ENCODE measurements around the gene MPP1.

MPP1 gene

DNA sequence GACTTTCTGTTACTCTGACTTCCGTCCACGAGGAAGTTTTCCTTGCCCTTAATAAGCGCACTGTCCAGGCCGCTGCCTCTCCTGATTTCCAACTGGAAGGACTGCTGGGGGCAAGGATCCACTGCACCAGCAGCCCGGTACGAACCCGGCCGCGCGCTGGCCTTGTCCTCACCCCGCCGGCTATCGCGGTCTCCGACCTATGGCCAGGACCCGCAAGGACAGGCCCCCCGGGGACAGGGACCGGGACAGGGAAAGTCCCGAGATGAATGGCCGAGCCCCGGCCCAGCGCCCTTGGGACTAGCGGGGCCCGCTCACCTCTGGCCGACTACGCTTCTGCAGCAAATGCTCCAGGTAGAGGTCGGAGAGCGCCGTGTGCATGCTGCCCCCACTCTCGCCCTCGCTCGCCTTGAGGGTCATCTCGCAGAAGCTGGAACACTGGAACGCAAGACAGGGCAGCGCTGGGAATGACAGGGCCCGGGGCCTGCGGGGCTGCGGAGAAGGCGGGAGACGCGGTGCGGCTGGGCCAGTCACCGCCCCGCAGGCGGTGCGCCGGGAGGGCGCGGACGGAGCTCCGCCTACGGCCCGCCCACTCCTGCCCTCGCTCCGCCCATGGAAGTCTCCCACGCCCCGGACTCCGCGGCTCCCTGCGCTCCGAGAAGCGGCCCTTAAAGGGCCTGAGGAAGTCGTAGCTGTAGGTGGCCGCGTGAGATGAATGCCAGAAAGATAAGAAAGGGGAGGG is at the start of gene MPP1:
MPP1 (minus strand) TSS at position 529 of the 739 bp plus-strand sequence; CDS start at position 417, 112 bp downstream.
- H3K4me3 ChIP-seq (ENCODE audit: low read depth, low read length) = peak within 1 kb of the TSS; percentile 67
- TF ChIP-seq CTCF (IDR thresholded peaks at IDR 0.05; ENCODE audit: low read depth, low read length) = no peak

- TF ChIP-seq CTCF (IDR thresholded peaks at IDR 0.05; ENCODE audit: low read depth, low read length) = no peak
- no peak overlapping the region for H3K4me3 ChIP-seq (ENCODE audit: low read depth, low read length)
Measured at GRCh38 chrX:154850957-154851611, 45.8 kb upstream of the MPP1 start.

- TF ChIP-seq CTCF (IDR thresholded peaks at IDR 0.05; ENCODE audit: low read depth, low read length) = no peak
- no peak overlapping the region for H3K4me3 ChIP-seq (ENCODE audit: low read depth, low read length)
Measured at GRCh38 chrX:154840856-154841255, 35.6 kb upstream of the MPP1 start.

DNA sequence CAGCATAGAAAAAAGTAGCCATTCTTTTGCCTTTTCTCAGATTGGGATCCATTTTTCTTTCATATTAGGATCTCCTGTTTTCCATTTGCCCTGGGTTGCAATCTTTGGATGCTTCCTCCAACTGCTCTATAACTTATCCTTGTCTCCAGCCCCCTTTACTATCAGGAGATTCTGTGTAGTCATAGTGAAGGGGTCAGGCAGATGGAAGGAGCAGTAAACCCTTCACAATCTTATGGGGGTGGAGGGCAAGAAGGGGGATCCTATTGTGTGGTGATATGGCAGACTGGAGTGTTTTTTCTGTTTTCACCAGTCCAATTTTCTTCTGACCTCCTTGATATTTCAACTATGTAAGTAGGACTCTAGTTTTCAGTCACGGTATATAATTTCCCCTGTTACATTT is 30.9 kb upstream of the MPP1 start:
- no peak for TF ChIP-seq CTCF (IDR thresholded peaks at IDR 0.05; ENCODE audit: low read depth, low read length)
- no peak overlapping the region for H3K4me3 ChIP-seq (ENCODE audit: low read depth, low read length)

DNA sequence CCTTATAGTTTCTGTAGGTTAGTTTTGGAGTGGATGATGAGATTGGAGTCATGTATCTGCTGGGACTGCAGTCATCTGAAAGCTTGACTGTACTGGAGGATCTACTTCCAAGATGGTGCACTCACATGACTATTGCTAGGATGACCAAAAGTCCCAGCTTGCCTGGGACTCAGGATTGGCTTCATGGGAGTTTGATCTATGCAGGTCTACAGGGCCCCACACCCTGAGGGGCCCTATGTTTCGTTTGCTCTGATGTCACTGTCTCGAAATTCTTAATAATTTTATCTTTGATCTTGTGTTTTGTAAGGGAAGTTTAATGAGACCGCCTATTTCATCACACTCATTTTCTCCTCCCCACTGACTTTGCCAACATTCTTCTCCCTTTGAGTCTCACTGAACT is 29.3 kb upstream of the MPP1 start, which contains the start of gene SMIM9:
SMIM9 (minus strand) TSS at position 101 of the 400 bp plus-strand sequence. CDS start 3,806 bp downstream, outside the sequence.
- TF ChIP-seq CTCF (IDR thresholded peaks at IDR 0.05; ENCODE audit: low read depth, low read length) = no peak
- no peak within 1 kb of the TSS for H3K4me3 ChIP-seq (ENCODE audit: low read depth, low read length)

DNA sequence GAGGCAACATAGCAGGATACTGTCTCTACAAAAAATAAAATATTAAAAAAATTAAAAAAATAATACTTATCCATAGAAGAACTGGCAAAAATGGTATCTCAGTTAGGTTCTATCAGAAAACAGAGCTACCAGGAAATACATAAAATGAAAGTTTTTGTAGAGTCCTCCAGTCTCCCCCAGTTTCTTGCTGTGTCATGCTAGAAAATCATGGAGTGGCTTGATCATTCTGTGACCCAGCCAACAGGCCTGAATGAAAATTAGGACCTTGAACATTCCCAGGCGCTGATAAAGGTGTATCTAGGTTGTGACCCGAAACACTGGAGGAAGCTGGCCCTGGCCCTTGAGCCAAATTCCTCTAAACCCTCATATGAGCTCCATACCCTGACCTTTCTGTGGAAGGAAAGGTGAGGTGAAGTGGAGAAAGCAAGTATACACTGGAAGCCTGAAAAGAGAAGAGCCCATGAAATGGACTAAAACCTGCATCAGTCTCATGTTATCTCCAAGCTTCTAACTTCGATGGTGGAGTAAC is 28.5 kb upstream of the MPP1 start:
- TF ChIP-seq CTCF (IDR thresholded peaks at IDR 0.05; ENCODE audit: low read depth, low read length) = no peak
- no peak overlapping the region for H3K4me3 ChIP-seq (ENCODE audit: low read depth, low read length)

DNA sequence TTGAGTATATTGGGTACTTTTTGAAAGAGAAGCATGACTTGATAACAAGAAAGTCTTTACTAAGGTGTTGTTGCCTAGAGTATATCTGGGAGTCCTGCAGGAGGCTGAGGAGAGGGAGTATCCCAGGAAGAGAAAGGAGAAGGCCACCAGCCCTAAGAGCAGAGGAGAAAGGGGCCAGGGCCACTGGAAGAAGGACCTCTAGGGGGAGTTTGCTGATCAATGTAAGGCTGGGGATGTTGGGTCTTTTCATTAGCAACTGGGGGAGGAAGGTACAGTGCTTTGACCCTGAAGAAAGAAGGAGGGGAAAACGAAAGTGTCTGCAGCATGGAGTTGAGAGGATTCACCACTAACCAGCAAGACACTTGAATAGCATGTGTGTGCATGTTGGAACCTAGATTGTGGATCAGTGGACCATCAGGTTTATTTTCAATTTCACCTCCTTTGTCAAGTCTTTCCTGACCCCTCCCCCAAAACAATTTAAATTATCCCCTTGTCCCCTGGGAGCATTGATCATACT is 24.7 kb upstream of the MPP1 start:
- no peak overlapping the region for H3K4me3 ChIP-seq (ENCODE audit: low read depth, low read length)
- no peak for TF ChIP-seq CTCF (IDR thresholded peaks at IDR 0.05; ENCODE audit: low read depth, low read length)
